ENCODE measurements around the gene ACADL.
A peak's percentile ranks its signal among the peaks of the same experiment; 100 is the strongest.

The ACADL gene

DNA sequence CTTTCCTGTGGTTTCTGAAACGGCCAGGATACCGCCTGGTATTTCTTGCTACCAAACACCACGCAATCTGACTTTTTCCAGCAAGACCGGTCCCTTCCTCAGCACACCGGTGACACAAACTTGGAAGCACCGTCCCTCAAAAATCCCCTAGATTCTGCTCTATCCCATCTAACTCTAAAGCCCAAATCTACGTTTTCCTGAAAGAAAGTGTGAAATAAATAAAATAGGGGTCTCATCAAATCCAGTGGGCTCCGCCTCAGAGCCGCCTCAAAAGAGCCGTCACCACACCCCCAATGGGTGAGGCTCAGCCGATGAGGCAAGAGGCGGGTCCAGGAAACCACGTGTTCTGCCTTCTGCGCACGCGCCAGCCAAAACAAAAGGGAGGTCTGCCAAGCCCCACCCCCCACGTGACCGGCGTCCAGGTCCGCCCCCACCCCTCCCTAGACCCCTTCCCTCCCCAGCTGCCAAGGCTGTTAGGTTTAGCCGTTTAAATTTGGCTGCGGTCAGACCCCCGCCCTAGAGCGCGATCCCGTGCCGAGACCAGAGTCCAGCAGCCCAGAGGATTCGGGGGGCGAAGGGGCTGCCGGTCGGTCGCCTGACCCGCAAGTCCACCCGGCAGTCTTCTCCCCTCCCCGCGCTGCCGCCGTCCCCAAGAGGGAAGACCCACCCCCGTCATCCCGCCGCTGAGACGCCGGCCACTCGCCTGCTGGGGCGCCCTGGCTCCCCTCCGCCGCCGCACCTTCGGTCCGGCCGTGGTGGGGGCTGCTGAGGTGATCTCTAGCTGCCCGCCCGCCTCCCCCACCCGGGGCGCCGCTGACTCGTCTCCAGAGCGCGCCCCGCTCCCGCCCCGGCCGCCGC lies 54.6 kb downstream of the ACADL start:
- DNase-seq (ENCODE audit: low read depth in 2 of 2), result peak; percentile 94 to 96

- no peak for DNase-seq (ENCODE audit: low read depth in 2 of 2)
These were observed 55.1 kb downstream of the ACADL start for GRCh38 chr2:210170196-210170445.

GRCh38 chr2:210169516-210170195 lies 55.6 kb downstream of the ACADL start:
- no peak for DNase-seq (ENCODE audit: low read depth in 2 of 2)

DNA sequence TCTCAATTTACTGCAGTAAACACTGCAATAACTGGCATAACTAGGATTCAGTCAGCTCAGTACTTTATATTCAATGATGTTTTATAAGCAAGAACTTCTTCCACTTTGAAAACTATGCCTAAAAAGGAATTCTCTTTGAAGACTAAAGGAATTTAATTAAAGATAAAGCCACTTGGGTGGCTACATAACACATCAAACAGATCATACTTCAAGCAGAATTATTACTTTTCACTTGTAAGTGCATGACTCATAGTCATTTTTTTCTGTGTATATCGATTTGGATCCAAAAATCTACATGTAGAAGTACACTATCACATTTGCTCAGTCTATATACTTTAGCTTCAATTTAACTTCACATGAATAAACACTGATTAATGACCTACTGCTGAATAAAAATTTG lies 58.0 kb downstream of the ACADL start:
- DNase-seq (ENCODE audit: low read depth in 2 of 2), result no peak

GRCh38 chr2:210162466-210163124 lies 62.7 kb downstream of the ACADL start:
- DNase-seq (ENCODE audit: low read depth in 2 of 2), result no peak

DNA sequence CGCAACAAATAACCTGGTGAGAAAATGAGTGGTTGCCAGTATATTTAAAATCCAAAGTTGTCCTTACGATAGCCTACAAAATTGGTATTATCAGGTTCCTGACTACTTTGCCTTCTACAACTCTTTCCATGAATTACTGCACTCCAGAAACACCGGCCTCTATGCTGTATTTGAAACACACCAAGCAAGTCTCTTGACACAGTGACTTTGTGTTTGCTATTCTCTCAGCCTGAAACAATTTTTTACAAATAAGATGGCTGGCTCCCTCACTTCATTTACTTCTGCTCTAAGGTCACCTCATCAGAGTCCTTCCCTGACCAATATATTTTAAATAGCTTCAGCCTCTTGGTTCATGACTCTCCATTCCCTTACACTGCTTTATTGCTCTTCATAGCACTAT lies 66.2 kb downstream of the ACADL start:
- DNase-seq (ENCODE audit: low read depth in 2 of 2), result no peak

- DNase-seq (ENCODE audit: low read depth in 2 of 2), result no peak
These were observed 67.0 kb downstream of the ACADL start for GRCh38 chr2:210158236-210158635.

- DNase-seq (ENCODE audit: low read depth in 2 of 2), result no peak
These were observed 67.7 kb downstream of the ACADL start for GRCh38 chr2:210157526-210157925.

GRCh38 chr2:210147614-210148013 lies 77.6 kb downstream of the ACADL start:
- DNase-seq (ENCODE audit: low read depth in 2 of 2), result no peak

All from stimulated activated CD4-positive, alpha-beta T cell treated with anti-CD3 and anti-CD28 coated beads, Interleukin-15, amount 100 ng/mL, for 48 hours (primary cell).